ENCODE results near the gene RABL6.

- TF ChIP-seq POLR2A (IDR thresholded peaks at IDR 0.05) (no peak), CTCF (IDR thresholded peaks at IDR 0.05) (no peak), POLR2AphosphoS5 (IDR thresholded peaks at IDR 0.05) (no peak)
These were observed 32.6 kb upstream of the RABL6 start for GRCh38 chr9:136775191-136775590.

Measured in breast epithelium (tissue), 3 donors.